ENCODE data around the gene LBH. TPM values are rescaled to one million over a fixed set of nuclear protein-coding genes. Genes with fewer than 3 reads are reported as not detected.

The LBH gene
- total RNA-seq, 1 donor from 2014 or later = 134 TPM

DNA sequence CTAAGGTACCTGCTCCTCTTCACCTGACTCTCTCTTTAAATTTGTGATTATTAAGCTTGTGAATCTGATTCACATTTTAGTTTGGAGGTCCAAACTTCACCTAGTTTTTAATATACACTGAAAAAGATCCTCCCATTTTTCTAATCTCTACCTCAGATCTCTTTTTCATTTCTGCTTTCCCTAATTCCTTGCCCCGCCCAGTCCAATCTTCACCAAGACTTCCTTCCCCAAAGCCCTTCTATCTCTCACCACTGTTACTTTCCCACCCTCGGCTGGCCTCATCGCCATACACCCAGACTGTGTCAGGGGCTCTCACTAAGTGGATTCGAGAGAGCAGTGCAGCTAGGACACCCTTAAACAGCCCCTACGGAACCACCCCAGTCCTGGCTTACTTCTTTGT lies 40.0 kb downstream of the LBH start:
- intact Hi-C loops (cut with micrococcal nuclease) = no loop called here

DNA sequence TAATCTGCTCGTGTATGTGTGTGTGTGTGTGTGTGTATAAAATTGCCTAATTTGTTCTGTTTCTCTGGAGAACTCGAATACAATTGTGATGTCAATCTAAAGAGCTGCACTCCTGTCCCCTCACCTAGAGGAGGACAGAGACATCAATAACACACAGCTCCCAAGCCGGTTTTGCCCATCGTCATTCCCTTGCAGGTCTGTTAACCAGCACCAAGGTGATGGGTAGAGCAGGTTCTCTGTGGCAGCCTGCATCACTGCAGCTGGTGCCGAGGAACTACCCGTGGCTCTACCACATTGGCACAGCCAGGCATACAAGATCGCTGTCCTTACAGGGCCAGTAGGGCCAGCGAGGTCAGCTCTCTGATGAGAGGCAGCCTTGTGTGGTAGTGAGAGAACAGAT lies 41.0 kb downstream of the LBH start:
- intact Hi-C loops (cut with micrococcal nuclease) = no loop called here

GRCh38 chr2:30272761-30273573 lies 41.6 kb downstream of the LBH start:
- intact Hi-C loops (cut with micrococcal nuclease) = no loop called here

DNA sequence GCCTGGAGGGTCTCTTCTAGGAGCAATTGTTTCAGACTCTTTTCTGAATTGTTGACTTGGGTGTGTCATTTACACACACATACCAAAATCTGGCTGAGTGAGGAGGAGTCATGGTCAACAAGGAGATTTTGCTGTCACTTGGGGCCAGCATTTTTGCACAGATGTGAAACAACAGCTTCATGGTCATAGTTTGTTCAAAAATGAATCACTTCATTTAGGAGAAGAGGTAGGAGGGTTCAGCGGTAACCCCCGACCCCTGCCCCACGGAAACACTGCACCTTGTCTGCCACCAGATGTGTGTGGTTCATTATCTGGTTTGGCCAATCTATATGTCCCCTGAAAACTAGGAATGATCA lies 42.2 kb downstream of the LBH start:
- intact Hi-C loops (cut with micrococcal nuclease) = no loop called here

DNA sequence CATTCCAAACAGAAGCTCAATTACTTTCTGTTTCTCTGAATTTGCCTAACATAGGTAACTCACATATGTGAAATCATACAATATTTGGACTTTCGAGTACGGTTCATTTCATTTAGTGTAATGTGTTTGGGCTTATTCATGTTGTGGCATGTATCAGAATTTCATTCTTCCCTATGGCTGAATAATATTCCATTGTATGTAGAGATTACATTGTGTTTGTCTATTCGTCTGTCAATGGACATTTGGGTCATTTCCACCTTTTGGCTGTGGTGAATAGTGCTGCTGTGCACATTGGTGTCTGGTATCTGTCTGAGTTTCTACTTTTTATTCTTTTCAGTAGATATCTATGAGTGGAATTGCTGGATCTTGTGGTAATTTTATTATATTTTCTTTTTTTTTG lies 43.9 kb downstream of the LBH start:
- intact Hi-C loops (cut with micrococcal nuclease) = no loop called here

DNA sequence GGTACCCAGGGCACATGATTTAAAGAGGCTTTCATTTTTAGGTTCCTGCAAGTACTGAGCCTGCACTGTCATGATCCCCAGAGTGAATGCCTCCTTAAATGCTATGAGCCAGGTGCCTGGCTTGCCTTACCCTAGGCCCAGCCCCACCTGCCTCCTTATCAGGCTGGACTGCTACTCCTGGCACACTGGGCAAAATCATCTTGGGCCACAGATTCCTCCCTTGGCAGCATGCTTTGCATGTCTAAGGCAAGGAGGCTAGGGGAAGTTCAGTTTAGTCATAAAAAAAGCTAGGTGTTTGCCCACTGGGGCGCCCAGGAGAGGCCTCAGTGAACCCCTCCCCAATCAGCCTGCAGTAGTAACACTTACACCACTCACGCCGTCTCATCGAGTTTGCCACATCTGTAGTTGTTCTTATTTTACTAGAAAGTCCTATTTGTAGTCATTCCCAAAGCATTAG lies 45.1 kb downstream of the LBH start:
- intact Hi-C loops (cut with micrococcal nuclease) = no loop called here

GRCh38 chr2:30277582-30277981 lies 46.2 kb downstream of the LBH start:
- intact Hi-C loops (cut with micrococcal nuclease) = no loop called here

DNA sequence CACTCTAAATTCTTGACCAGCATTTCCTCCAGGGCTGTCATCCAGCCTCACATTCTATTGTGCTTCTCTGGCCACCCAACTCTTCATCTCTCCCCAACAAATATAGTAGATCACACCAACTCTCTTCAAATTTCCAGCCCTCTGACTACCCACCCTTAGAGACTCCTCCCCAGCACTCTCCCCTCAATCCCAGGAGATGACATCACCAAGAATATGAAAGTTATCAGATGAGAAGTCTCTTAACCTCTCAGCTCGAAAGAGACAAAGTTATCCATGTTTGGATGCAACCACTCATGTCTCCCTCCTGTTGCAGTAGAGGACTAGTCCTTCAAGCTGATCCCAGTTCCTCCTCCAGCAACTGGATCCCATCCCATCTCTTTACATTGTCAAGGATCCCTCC lies 47.1 kb downstream of the LBH start:
- intact Hi-C loops (cut with micrococcal nuclease) = no loop called here

DNA sequence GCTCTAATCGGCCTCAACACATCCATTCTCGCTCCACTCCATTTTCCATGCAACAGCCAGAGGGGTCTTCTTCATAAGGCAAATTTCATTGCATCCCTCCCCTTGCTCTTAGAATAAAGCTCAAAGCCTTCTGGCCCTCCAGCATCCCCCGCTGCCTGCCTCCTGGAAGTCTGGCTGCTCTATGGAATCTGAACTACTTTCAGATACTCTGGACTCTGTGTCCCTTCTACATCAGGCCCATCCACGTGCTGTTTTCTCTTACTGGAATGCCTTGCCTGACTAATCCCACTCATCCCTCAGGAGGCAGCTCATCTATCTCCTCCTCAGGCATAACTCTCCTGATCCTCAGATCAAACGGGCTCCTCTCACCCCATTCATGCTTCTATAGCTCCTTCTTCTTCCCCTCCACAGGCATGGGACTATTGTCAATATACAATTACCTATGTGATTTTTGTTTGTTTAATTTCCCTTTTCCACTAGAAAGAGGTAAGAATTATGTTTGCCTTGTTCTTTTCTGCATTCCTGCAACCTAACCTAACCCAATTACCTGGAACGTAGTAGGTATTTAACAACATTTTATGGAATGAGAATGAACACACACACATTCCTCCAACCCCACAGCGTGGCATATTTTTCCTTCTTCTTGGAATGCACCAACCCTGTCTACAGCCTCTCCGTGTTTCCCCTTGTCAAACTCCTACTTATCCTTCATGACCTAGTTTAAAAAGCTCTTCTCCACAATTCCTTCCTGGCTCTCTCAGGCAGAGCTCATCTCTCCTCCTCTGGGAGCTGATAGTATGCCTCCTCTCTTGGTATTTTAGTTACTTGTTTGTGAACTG lies 49.5 kb downstream of the LBH start:
- intact Hi-C loops (cut with micrococcal nuclease) = no loop called here

DNA sequence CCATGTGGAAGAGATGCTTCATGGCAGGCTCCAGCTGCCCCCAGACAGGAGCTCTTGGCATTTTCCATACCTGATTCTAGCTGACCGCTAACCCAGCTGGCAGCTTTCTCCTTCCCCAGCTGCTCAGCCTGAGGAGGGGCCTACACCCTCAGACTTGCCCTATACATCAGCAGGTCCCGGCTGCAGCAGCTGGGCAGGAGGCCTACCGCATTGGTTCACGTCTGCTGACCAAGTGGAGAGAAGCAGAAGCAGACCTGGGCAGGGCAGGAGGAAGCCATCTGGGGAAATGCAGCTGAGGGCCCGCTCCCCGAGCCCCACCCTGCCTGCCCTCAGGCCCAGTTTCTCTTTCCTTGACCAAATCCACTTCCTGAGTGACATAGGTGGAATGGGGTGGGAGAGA lies 50.7 kb downstream of the LBH start:
- intact Hi-C loops (cut with micrococcal nuclease) = no loop called here

- intact Hi-C loops (cut with micrococcal nuclease) = no loop called here
These were observed 51.4 kb downstream of the LBH start for GRCh38 chr2:30282721-30283120.

GRCh38 chr2:30283931-30284565 lies 52.7 kb downstream of the LBH start:
- intact Hi-C loops (cut with micrococcal nuclease) = no loop called here

- intact Hi-C loops (cut with micrococcal nuclease) = no loop called here
These were observed 54.4 kb downstream of the LBH start for GRCh38 chr2:30285758-30286157.

- intact Hi-C loops (cut with micrococcal nuclease) = no loop called here
These were observed 56.0 kb downstream of the LBH start for GRCh38 chr2:30287190-30287840.

DNA sequence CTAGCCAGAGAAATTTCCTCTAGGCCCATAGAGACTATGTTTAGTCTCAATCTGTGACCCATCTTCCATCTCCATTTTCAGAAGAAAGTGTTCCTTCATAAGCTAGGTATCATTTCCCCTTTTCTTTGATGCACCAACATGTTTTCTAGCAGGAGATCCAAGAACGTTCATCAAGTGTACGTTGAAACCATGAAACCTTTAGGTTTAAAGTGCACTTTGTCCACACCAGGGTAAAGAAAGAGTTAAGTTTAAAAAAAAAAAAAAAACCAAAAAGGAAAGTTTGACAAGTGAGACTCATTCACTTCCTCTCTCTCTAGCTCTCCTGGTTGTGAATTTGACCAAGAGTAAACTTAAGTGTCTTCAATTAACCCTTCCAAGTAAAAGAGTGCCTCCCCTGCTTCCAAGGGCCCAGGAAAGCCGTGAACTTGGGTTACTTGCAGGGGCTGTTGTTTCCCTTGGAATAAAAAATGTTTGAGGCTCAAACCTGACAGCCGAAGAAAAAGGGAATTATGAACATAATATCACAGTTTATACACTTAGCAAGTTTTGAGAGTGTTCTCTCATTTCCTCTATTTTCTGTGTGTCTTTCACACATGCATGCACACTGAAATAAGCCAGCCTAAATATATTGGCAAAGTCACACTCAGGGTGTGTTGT lies 56.7 kb downstream of the LBH start:
- intact Hi-C loops (cut with micrococcal nuclease) = loop anchor here (2.0 kb wide), 1 partner anchor 21 kb away; no protein-coding TSS in a partner anchor

DNA sequence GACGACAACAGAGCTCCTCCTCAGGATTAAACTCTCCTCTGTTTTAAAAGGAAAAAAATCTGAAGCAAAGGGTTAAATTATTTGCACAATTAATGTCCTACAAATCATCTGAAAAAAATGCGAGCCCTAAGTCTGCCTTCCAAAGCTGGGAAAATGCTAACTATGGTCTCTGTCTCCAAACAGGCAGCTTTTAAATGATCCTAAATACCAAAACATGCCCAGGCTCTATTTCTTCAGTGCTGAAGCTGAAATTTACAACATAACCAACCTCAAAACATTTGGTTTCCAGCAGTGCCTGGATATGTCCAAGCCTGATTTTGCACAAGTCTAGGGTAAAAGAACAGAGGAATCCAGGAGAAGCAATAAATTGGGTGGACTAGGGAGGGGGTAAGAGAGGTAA lies 57.2 kb downstream of the LBH start:
- intact Hi-C loops (cut with micrococcal nuclease) = loop anchor here (2.0 kb wide), 1 partner anchor 22 kb away; no protein-coding TSS in a partner anchor

- intact Hi-C loops (cut with micrococcal nuclease) = no loop called here
These were observed 62.1 kb downstream of the LBH start for GRCh38 chr2:30293303-30293921.

DNA sequence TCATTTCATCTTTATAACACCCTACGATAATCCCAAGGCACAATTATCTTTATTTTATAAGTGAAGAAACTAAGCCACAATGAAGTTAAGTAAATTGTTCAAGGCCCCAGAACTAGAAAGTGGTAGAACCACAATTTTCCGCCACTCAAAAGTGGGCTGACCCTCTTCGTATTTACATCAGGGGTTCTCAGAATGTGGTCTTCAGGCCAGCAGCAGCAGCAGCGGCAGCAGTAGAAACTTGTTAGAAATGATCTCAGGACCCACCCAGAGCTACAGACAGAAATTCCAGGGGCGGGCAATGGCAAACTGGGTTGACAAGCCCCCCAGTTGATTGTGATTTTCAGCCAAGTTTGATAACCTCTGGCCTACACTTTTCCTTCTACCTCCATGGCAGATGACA lies 62.8 kb downstream of the LBH start:
- intact Hi-C loops (cut with micrococcal nuclease) = no loop called here

GRCh38 chr2:30296496-30296895 lies 65.2 kb downstream of the LBH start:
- intact Hi-C loops (cut with micrococcal nuclease) = no loop called here

DNA sequence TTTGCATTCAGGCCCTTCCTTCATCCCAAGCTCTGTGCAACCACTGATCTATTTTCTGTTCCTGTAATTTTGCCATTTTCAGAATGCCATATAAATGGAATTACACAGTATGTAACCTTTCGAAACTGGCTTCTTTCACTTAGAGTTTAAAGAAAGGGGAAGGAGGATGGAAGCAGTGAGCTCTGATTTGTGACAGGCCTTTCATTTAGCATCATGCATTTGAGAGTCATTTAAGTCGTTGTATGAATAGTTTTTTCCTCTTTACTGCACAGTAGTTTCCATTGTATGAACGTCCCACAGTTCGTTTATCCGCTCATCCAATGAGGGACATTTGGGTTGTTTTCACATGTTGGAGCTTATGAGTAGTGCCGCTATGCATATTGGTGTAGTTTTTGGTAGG lies 67.0 kb downstream of the LBH start:
- intact Hi-C loops (cut with micrococcal nuclease) = no loop called here

- intact Hi-C loops (cut with micrococcal nuclease) = no loop called here
These were observed 68.8 kb downstream of the LBH start for GRCh38 chr2:30300122-30300455.
